ENCODE measurements around the gene WDR49.

Gene WDR49

GRCh38 chr3:167467848-167468611, 185.7 kb downstream of the WDR49 start:
- no peak overlapping the region for H3K27ac ChIP-seq (ENCODE audit: low read depth, low read length)
- peaks cover 21% of the 10 kb centered on the region for H3K4me1 ChIP-seq (ENCODE audit: control insufficient read depth, insufficient read depth, low read length)
- H3K36me3 ChIP-seq (ENCODE audit: control insufficient read depth, insufficient read depth, low read length) = no peaks in the 10 kb centered on the region
- H3K27me3 ChIP-seq (ENCODE audit: control insufficient read depth, insufficient read depth, low read length) = no peaks in the 10 kb centered on the region
- H3K9ac ChIP-seq (ENCODE audit: low read depth, low read length) = no peak overlapping the region
- no peak overlapping the region for H3K4me3 ChIP-seq (ENCODE audit: low read depth, low read length)
- no peaks in the 10 kb centered on the region for H3K9me3 ChIP-seq (ENCODE audit: control insufficient read depth, insufficient read depth, low read length)

- Histone ChIP-seq H3K9ac (ENCODE audit: low read depth, low read length) (no peak overlapping the region), H3K4me1 (ENCODE audit: control insufficient read depth, insufficient read depth, low read length) (peaks cover 21% of the 10 kb centered on the region), H3K27me3 (ENCODE audit: control insufficient read depth, insufficient read depth, low read length) (no peaks in the 10 kb centered on the region), H3K9me3 (ENCODE audit: control insufficient read depth, insufficient read depth, low read length) (no peaks in the 10 kb centered on the region), H3K27ac (ENCODE audit: low read depth, low read length) (no peak overlapping the region), H3K36me3 (ENCODE audit: control insufficient read depth, insufficient read depth, low read length) (no peaks in the 10 kb centered on the region), H3K4me3 (ENCODE audit: low read depth, low read length) (no peak overlapping the region)
These were observed 186.8 kb downstream of the WDR49 start for GRCh38 chr3:167466966-167467365.

GRCh38 chr3:167456157-167456799, 197.5 kb downstream of the WDR49 start:
- H3K9me3 ChIP-seq (ENCODE audit: control insufficient read depth, insufficient read depth, low read length) = no peaks in the 10 kb centered on the region
- peaks cover 48% of the 10 kb centered on the region for H3K4me1 ChIP-seq (ENCODE audit: control insufficient read depth, insufficient read depth, low read length)
- H3K4me3 ChIP-seq (ENCODE audit: low read depth, low read length) = no peak overlapping the region
- H3K27ac ChIP-seq (ENCODE audit: low read depth, low read length) = no peak overlapping the region
- no peak overlapping the region for H3K9ac ChIP-seq (ENCODE audit: low read depth, low read length)
- H3K36me3 ChIP-seq (ENCODE audit: control insufficient read depth, insufficient read depth, low read length) = no peaks in the 10 kb centered on the region
- H3K27me3 ChIP-seq (ENCODE audit: control insufficient read depth, insufficient read depth, low read length) = no peaks in the 10 kb centered on the region

DNA sequence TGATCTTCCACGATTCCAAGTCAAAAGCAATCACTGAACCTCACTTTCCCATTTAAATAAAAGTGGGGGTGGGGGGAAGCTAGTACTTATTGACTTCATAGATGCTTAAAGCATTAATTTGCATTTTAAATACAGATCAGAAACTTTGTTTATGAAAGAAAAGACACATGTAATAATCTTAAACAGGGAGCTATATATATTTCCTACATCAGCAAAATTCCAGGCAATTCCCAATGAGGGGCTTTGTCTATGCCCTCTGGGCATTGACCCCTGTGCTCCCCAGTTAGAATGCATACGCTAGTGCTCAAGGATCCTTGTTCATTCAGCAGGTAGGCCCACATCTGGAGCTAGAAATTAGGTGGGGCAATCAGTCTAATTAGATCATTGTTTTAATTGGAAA, 199.9 kb downstream of the WDR49 start:
- Histone ChIP-seq H3K4me3 (ENCODE audit: low read depth, low read length) (no peak overlapping the region), H3K4me1 (ENCODE audit: control insufficient read depth, insufficient read depth, low read length) (peaks cover 54% of the 10 kb centered on the region), H3K27me3 (ENCODE audit: control insufficient read depth, insufficient read depth, low read length) (no peaks in the 10 kb centered on the region), H3K9me3 (ENCODE audit: control insufficient read depth, insufficient read depth, low read length) (no peaks in the 10 kb centered on the region), H3K27ac (ENCODE audit: low read depth, low read length) (no peak overlapping the region), H3K36me3 (ENCODE audit: control insufficient read depth, insufficient read depth, low read length) (no peaks in the 10 kb centered on the region), H3K9ac (ENCODE audit: low read depth, low read length) (peak overlapping the region; percentile 23; the same call in 1 of the 2 replicates)

GRCh38 chr3:167451282-167451681, 202.5 kb downstream of the WDR49 start:
- H3K4me1 ChIP-seq (ENCODE audit: control insufficient read depth, insufficient read depth, low read length) = peaks cover 52% of the 10 kb centered on the region
- H3K9me3 ChIP-seq (ENCODE audit: control insufficient read depth, insufficient read depth, low read length) = no peaks in the 10 kb centered on the region
- H3K4me3 ChIP-seq (ENCODE audit: low read depth, low read length) = no peak overlapping the region
- H3K36me3 ChIP-seq (ENCODE audit: control insufficient read depth, insufficient read depth, low read length) = no peaks in the 10 kb centered on the region
- H3K27me3 ChIP-seq (ENCODE audit: control insufficient read depth, insufficient read depth, low read length) = no peaks in the 10 kb centered on the region
- H3K27ac ChIP-seq (ENCODE audit: low read depth, low read length) = no peak overlapping the region
- no peak overlapping the region for H3K9ac ChIP-seq (ENCODE audit: low read depth, low read length)

DNA sequence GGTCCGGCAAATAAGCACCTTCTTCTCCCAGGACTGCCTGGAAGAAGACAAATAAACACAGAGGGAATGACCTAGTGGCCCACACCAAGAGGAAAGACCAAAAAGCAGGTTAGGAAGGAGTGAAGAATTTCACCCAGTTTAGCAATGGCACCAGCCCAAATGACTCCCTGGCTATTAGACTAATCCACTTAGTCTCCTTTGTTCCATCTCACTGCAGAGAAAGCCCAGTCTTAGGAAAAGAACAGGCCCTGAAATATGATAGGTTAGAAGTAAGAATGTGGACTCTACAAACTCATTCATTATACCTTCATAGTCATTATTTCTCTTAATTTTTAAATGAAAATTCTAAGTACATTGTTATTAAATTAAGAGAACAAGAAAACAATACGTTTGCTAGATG, 203.1 kb downstream of the WDR49 start:
- no peaks in the 10 kb centered on the region for H3K36me3 ChIP-seq (ENCODE audit: control insufficient read depth, insufficient read depth, low read length)
- no peak overlapping the region for H3K27ac ChIP-seq (ENCODE audit: low read depth, low read length)
- peaks cover 48% of the 10 kb centered on the region for H3K4me1 ChIP-seq (ENCODE audit: control insufficient read depth, insufficient read depth, low read length)
- no peak overlapping the region for H3K4me3 ChIP-seq (ENCODE audit: low read depth, low read length)
- no peaks in the 10 kb centered on the region for H3K9me3 ChIP-seq (ENCODE audit: control insufficient read depth, insufficient read depth, low read length)
- no peaks in the 10 kb centered on the region for H3K27me3 ChIP-seq (ENCODE audit: control insufficient read depth, insufficient read depth, low read length)
- no peak overlapping the region for H3K9ac ChIP-seq (ENCODE audit: low read depth, low read length)

DNA sequence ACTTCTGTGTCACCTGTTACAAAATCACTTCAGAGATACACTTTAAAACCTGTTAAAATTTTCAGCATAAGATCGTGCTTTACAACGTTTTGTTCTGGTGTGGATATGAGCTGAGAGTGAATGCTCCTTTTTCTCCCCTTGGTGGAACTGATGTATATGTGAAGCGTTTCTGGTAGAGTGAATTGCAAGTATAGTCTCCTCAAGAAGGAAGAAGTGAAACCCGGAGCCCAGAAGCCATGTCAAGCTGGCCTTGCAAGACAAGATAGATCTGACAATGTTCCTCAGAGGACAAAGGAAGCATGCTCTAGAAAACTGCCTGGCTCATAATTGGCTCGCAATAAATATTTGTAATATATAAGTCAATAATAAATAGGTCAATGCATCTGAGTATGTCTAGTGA, 203.5 kb downstream of the WDR49 start:
- Histone ChIP-seq H3K36me3 (ENCODE audit: control insufficient read depth, insufficient read depth, low read length) (no peaks in the 10 kb centered on the region), H3K4me3 (ENCODE audit: low read depth, low read length) (no peak overlapping the region), H3K9ac (ENCODE audit: low read depth, low read length) (no peak overlapping the region), H3K9me3 (ENCODE audit: control insufficient read depth, insufficient read depth, low read length) (no peaks in the 10 kb centered on the region), H3K27me3 (ENCODE audit: control insufficient read depth, insufficient read depth, low read length) (no peaks in the 10 kb centered on the region), H3K27ac (ENCODE audit: low read depth, low read length) (no peak overlapping the region), H3K4me1 (ENCODE audit: control insufficient read depth, insufficient read depth, low read length) (peaks cover 43% of the 10 kb centered on the region)

DNA sequence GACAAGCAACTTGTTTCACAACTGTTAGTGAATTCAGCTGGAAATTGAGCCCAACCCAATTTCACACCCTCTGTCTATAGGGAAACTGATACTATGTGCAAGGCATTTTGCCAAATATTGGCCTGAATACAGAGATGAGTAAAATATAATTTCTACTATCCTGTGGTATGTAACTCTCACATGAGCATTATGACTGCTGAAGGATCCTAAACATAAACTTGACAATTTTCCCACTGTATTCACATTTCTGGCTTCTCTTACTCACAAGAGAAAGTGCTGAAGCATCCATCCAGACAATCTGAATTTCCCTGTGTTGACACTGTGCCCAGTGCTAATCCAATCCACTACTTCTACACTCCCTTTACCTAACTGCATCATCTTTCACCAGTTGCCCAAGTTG, 208.3 kb downstream of the WDR49 start:
- Histone ChIP-seq H3K36me3 (ENCODE audit: control insufficient read depth, insufficient read depth, low read length) (no peaks in the 10 kb centered on the region), H3K4me3 (ENCODE audit: low read depth, low read length) (no peak overlapping the region), H3K27ac (ENCODE audit: low read depth, low read length) (no peak overlapping the region), H3K9ac (ENCODE audit: low read depth, low read length) (no peak overlapping the region), H3K27me3 (ENCODE audit: control insufficient read depth, insufficient read depth, low read length) (no peaks in the 10 kb centered on the region), H3K4me1 (ENCODE audit: control insufficient read depth, insufficient read depth, low read length) (peaks cover under 1% of the 10 kb centered on the region; the same call in 1 of the 2 replicates), H3K9me3 (ENCODE audit: control insufficient read depth, insufficient read depth, low read length) (no peaks in the 10 kb centered on the region; the same call in 1 of the 2 replicates)

DNA sequence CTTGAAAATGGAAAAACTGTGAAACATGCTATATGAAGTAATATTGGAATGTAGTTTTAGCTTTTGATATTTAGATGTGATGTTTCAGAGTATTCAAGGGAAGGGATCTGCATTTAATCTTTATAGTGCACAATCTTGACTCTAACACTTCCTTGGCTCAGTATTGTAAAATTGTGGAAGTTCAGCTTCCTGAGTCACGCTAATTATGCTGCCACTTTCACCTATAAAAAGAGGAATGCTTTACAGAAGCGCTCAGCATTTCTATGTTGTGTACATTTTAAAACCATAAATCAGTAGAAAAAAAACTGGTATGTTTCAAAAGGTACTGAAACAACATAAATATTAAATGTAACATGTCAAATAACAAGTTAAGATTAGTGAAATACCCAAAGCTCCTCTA, 212.5 kb downstream of the WDR49 start:
- H3K36me3 ChIP-seq (ENCODE audit: control insufficient read depth, insufficient read depth, low read length) = no peaks in the 10 kb centered on the region
- no peak overlapping the region for H3K9ac ChIP-seq (ENCODE audit: low read depth, low read length)
- H3K9me3 ChIP-seq (ENCODE audit: control insufficient read depth, insufficient read depth, low read length) = no peaks in the 10 kb centered on the region; the same call in 1 of the 2 replicates
- peaks cover 11% of the 10 kb centered on the region; the same call in 1 of the 2 replicates for H3K4me1 ChIP-seq (ENCODE audit: control insufficient read depth, insufficient read depth, low read length)
- H3K4me3 ChIP-seq (ENCODE audit: low read depth, low read length) = no peak overlapping the region
- no peaks in the 10 kb centered on the region for H3K27me3 ChIP-seq (ENCODE audit: control insufficient read depth, insufficient read depth, low read length)
- no peak overlapping the region for H3K27ac ChIP-seq (ENCODE audit: low read depth, low read length)

GRCh38 chr3:167437428-167438139, 216.2 kb downstream of the WDR49 start:
- no peak overlapping the region for H3K4me3 ChIP-seq (ENCODE audit: low read depth, low read length)
- no peaks in the 10 kb centered on the region for H3K36me3 ChIP-seq (ENCODE audit: control insufficient read depth, insufficient read depth, low read length)
- no peak overlapping the region for H3K9ac ChIP-seq (ENCODE audit: low read depth, low read length)
- H3K4me1 ChIP-seq (ENCODE audit: control insufficient read depth, insufficient read depth, low read length) = peaks cover 11% of the 10 kb centered on the region; the same call in 1 of the 2 replicates
- H3K9me3 ChIP-seq (ENCODE audit: control insufficient read depth, insufficient read depth, low read length) = no peaks in the 10 kb centered on the region; the same call in 1 of the 2 replicates
- no peak overlapping the region for H3K27ac ChIP-seq (ENCODE audit: low read depth, low read length)
- no peaks in the 10 kb centered on the region for H3K27me3 ChIP-seq (ENCODE audit: control insufficient read depth, insufficient read depth, low read length)

Measured in HUES48 (cell line).